Activated naive CD8-positive, alpha-beta T cell (primary cell): ENCODE measurements around the gene NACC1.
"Not testable (repeated sequence)": the region's sequence is repeated elsewhere in the genome, so short reads cannot be mapped to it uniquely, and the experiment has no call there.

Experiments used
- H3K27ac Mint-ChIP-seq: one replicate; pipeline ENCODE4 v1.8.0; 2021; ENCODE audit warnings: mixed read lengths
- H3K27me3 Mint-ChIP-seq: one replicate; pipeline ENCODE4 v1.8.0; 2021; ENCODE audit warnings: mixed read lengths
- H3K36me3 Mint-ChIP-seq: one replicate; pipeline ENCODE4 v1.8.0; 2021; ENCODE audit warnings: mixed read lengths
- H3K4me1 Mint-ChIP-seq: one replicate; pipeline ENCODE4 v1.8.0; 2021; ENCODE audit warnings: low read depth, mixed read lengths
- H3K4me3 Mint-ChIP-seq: one replicate; pipeline ENCODE4 v1.8.0; 2021; ENCODE audit warnings: mild to moderate bottlenecking, mixed read lengths
- H3K9me3 Mint-ChIP-seq: one replicate; pipeline ENCODE4 v1.8.0; 2021; ENCODE audit warnings: low read depth, mixed read lengths

The NACC1 gene

DNA sequence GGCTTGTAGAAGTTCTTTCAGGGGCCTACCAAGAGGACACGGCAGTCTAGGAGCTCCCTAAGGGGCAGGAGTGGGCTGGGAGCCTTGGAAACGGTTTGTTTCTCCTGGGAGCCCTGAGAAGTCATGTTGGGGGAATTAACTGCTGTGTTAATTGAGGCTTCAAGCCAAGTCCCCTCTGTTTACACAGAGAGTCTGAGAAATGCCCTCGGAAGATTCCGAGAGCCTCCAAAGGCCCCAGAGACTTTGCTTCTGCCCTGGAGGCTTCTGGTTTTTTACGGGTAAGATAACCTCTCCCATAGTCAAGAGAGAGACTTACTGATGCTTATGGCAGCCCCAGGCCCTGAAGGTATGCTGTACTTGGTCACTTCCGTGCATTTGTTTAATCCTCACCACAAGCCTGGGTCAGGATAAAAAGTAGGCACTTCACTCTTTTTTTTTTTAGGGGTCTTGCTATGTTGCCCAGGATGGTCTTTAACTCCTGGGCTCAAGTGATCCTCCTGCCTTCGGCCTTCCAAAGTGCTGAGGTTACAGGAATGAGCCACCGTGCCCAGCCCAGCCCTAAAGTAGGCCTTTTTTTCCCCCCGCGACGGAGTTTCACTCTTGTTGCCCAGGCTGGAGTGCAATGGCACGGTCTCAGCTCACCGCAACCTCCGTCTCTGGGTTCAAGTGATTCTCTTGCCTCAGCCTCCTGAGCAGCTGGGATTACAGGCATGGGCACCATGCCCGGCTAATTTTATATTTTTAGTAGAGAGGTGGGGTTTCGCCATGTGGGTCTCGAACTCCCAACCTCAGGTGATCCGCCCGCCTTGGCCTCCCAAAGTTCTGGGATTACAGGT, 47.3 kb downstream of the NACC1 start:
- Mint-ChIP-seq H3K4me3 (no peak overlapping the region), H3K36me3 (no peaks in the 10 kb centered on the region), H3K4me1 (peaks cover 76% of the 10 kb centered on the region), H3K9me3 (no peaks in the 10 kb centered on the region), H3K27ac (peak overlapping the region; percentile 83), H3K27me3 (no peaks in the 10 kb centered on the region)

DNA sequence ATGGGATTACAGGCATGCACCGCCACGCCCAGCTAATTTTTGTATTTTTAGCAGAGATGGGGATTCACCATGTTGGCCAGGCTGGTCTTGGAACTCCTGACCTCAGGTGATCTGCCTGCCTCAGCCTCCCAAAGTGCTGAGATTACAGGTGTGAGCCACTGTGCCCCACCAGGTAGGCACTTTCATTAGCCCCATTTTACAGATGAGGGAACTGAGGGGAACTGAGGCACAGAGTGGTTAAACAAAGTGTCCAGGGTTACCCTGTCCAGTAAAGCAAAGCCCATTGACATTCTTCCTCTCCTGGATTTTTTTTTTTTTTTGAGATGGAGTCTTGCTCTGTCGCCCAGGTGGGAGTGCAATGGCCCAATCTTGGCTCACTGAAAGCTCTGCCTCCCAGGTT, 48.1 kb downstream of the NACC1 start:
- not testable (repeated sequence) for H3K4me3 Mint-ChIP-seq, H3K27me3 Mint-ChIP-seq, H3K36me3 Mint-ChIP-seq, H3K9me3 Mint-ChIP-seq
- H3K4me1 Mint-ChIP-seq = peaks cover 77% of the 10 kb centered on the region
- H3K27ac Mint-ChIP-seq = peak overlapping the region; percentile 50

- Mint-ChIP-seq H3K4me3 (peak overlapping the region; percentile 51), H3K27ac (peak overlapping the region; percentile 62), H3K4me1 (peaks cover 82% of the 10 kb centered on the region), H3K27me3 (no peaks in the 10 kb centered on the region), H3K9me3 (no peaks in the 10 kb centered on the region), H3K36me3 (no peaks in the 10 kb centered on the region)
Measured at GRCh38 chr19:13169769-13170168, 51.7 kb downstream of the NACC1 start.

DNA sequence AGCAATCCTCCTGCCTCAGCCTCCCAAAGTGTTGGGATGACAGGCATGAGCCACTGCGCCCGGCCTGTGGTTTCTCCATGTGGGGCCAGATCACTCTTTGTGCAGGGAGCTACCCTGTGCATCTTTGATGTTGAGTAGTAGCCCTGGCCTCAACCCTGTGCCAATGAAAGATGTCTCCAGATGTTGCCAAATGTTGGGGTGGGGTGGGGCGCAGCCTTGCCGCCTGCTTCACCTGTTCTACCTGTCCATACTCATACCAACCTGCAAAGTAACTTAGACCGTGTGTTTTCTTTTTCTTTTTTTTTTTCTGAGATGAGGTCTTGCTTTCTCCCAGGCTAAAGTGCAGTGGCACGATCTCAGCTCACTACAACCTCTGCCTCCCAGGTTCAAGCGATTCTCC, 53.1 kb downstream of the NACC1 start:
- H3K4me3 Mint-ChIP-seq = peak overlapping the region; percentile 68
- H3K9me3 Mint-ChIP-seq = no peaks in the 10 kb centered on the region
- no peaks in the 10 kb centered on the region for H3K27me3 Mint-ChIP-seq
- peak overlapping the region; percentile 100 for H3K27ac Mint-ChIP-seq
- peaks cover 75% of the 10 kb centered on the region for H3K4me1 Mint-ChIP-seq
- H3K36me3 Mint-ChIP-seq = no peaks in the 10 kb centered on the region

GRCh38 chr19:13172346-13173138, 54.5 kb downstream of the NACC1 start:
- H3K4me1 Mint-ChIP-seq = peaks cover 65% of the 10 kb centered on the region
- peak overlapping the region; percentile 100 for H3K27ac Mint-ChIP-seq
- H3K27me3 Mint-ChIP-seq = no peaks in the 10 kb centered on the region
- no peaks in the 10 kb centered on the region for H3K9me3 Mint-ChIP-seq
- no peaks in the 10 kb centered on the region for H3K36me3 Mint-ChIP-seq
- peak overlapping the region; percentile 92 for H3K4me3 Mint-ChIP-seq

- Mint-ChIP-seq H3K27ac (peak overlapping the region; percentile 100), H3K9me3 (no peaks in the 10 kb centered on the region)
Measured at GRCh38 chr19:13173139-13173737, 55.2 kb downstream of the NACC1 start.

DNA sequence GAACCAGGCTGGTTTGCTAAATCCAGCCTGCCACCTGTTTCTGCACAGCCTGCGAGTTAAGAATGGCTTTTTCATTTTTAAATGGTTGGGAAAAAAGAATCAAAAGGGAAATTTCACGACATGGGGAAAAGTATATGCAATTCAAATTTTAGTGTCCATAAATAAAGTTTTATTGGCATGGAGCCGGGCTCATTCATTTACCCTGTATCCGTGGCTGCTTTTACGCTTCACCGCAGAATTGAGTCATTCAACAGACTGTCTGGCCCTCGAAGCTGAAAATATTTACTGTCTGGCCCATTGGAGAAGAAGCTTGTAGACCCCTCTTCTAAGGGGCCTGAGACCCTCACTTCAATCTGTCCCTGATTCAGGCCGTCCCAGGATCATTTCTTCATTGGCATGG, 58.3 kb downstream of the NACC1 start:
- Mint-ChIP-seq H3K27ac (no peak overlapping the region), H3K36me3 (no peaks in the 10 kb centered on the region), H3K27me3 (no peaks in the 10 kb centered on the region), H3K4me1 (peaks cover 49% of the 10 kb centered on the region), H3K9me3 (no peaks in the 10 kb centered on the region), H3K4me3 (no peak overlapping the region)

More at GRCh38 chr19:13173139-13173737, 55.2 kb downstream of the NACC1 start:
- H3K36me3 Mint-ChIP-seq = no peaks in the 10 kb centered on the region
- H3K27me3 Mint-ChIP-seq = no peaks in the 10 kb centered on the region
- peak overlapping the region; percentile 92 for H3K4me3 Mint-ChIP-seq
- H3K4me1 Mint-ChIP-seq = peaks cover 62% of the 10 kb centered on the region

DNA sequence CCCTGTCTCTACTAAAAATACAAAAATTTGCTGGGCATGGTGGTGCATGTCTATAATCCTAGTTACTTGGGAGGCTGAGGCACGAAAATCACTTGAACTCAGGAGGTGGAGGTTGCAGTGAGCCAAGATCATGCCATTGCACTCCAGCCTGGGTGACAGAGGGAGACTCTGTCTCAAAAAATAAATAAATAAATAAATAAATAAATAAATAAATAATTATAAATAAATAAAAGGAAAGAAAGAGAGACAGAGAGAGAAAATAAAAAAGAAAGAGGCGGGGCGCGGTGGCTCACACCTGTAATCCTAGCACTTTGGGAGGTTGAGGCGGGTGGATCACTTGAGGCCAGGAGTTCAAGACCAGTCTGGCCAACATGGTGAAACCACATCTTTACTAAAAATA, 59.5 kb downstream of the NACC1 start:
- peaks cover 44% of the 10 kb centered on the region for H3K4me1 Mint-ChIP-seq
- not testable (repeated sequence) for H3K4me3 Mint-ChIP-seq, H3K27me3 Mint-ChIP-seq, H3K27ac Mint-ChIP-seq, H3K36me3 Mint-ChIP-seq, H3K9me3 Mint-ChIP-seq

- peaks cover 37% of the 10 kb centered on the region for H3K4me1 Mint-ChIP-seq
- H3K27ac Mint-ChIP-seq = peak overlapping the region; percentile 58
- not testable (repeated sequence) for H3K27me3 Mint-ChIP-seq, H3K4me3 Mint-ChIP-seq, H3K9me3 Mint-ChIP-seq, H3K36me3 Mint-ChIP-seq
Measured at GRCh38 chr19:13178291-13178690, 60.2 kb downstream of the NACC1 start.

DNA sequence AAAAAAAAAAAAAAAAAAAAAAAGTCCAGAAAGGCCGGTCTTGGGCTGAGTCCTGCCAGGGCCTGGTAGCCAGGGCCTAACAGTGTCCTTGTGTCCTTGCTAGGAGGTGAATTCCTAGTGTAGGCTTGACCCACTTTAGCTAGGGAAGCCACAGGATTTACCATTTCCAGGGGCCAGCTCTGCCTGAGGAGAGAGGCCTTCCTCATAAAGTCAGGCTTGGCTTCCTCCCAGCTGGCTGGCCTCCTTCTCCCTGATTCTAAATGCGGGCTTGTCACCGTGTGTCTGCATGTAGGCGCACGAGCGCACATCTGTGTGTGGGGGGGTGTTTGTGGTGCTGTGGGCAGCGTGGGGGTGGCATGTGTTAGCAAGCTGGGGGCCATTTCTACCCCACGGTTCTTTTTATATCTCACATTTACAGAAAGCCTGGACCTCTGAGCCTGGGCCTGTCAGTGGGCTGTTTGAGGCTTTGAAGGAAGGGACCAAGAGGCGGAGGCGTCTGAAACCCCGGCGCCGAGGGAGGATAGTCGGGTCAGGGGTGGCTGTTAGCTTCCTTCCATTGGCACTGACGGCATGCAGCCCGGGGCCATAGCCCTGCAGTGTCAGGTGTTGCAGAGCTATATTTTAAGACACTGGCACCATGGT, 63.8 kb downstream of the NACC1 start:
- Mint-ChIP-seq H3K36me3 (no peaks in the 10 kb centered on the region), H3K9me3 (no peaks in the 10 kb centered on the region), H3K4me1 (peaks cover 31% of the 10 kb centered on the region), H3K27me3 (no peaks in the 10 kb centered on the region), H3K27ac (peak overlapping the region; percentile 73), H3K4me3 (peak overlapping the region; percentile 61)

- peaks cover 38% of the 10 kb centered on the region for H3K4me1 Mint-ChIP-seq
Measured at GRCh38 chr19:13184926-13185325, 66.9 kb downstream of the NACC1 start.

GRCh38 chr19:13185763-13186657, 67.9 kb downstream of the NACC1 start:
- not testable (repeated sequence) for H3K9me3 Mint-ChIP-seq, H3K27ac Mint-ChIP-seq, H3K27me3 Mint-ChIP-seq, H3K4me3 Mint-ChIP-seq, H3K36me3 Mint-ChIP-seq
- H3K4me1 Mint-ChIP-seq = peaks cover 31% of the 10 kb centered on the region

More at GRCh38 chr19:13184926-13185325, 66.9 kb downstream of the NACC1 start:
- not testable (repeated sequence) for H3K4me3 Mint-ChIP-seq, H3K9me3 Mint-ChIP-seq, H3K36me3 Mint-ChIP-seq, H3K27me3 Mint-ChIP-seq, H3K27ac Mint-ChIP-seq

GRCh38 chr19:13186688-13187087, 68.6 kb downstream of the NACC1 start:
- H3K4me3 Mint-ChIP-seq, H3K27ac Mint-ChIP-seq, H3K27me3 Mint-ChIP-seq, H3K9me3 Mint-ChIP-seq, H3K36me3 Mint-ChIP-seq: not testable (repeated sequence)
- H3K4me1 Mint-ChIP-seq = peaks cover 32% of the 10 kb centered on the region

DNA sequence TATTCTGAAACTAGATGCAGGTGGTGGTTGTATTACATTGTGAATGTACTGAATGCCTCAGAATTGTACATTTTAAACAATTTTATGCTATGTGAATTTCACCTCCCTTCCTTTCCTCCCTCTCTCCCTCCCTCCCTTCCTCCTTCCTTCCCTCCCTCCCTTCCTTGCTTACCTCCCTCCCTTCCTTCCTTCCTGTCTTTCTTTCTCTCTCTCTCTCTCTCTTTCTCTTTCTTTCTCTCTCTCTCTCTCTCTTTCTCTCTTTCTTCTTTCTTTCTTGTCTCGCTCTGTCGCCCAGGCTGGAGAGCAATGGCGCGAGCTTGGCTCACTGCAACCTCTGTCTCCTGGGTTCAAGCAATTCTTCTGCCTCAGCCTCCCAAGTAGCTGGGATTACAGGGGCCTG, 69.4 kb downstream of the NACC1 start:
- Mint-ChIP-seq H3K4me3 (no peak overlapping the region), H3K4me1 (peaks cover 26% of the 10 kb centered on the region), H3K36me3 (no peaks in the 10 kb centered on the region), H3K9me3 (no peaks in the 10 kb centered on the region), H3K27me3 (no peaks in the 10 kb centered on the region), H3K27ac (peak overlapping the region; percentile 28)
